Measurements from ENCODE around the gene SLC35B3. TPM values are rescaled to one million over a fixed set of nuclear protein-coding genes. Genes with fewer than 3 reads are reported as not detected.

Gene SLC35B3
- total and polyA plus RNA-seq, 2 of the 8 experiments (the other 6 are each of a cell fraction or from before 2014, with no cell fraction given), result 5.5 to 9.8 TPM

- TF ChIP-seq CBX5 (IDR thresholded peaks at IDR 0.05; ENCODE audit: low read depth, low read length), result no peak
- TF ChIP-seq MAX (IDR thresholded peaks at IDR 0.05), result no peak
- no peak for TF ChIP-seq ATF2 (IDR thresholded peaks at IDR 0.05; ENCODE audit: low read length)
- no peak for TF ChIP-seq TCF12 (IDR thresholded peaks at IDR 0.05; ENCODE audit: low read depth, low read length)
- no peak for TF ChIP-seq NRF1 (IDR thresholded peaks at IDR 0.05; ENCODE audit: low read depth, low read length)
- no peak for TF ChIP-seq TAF7 (optimal IDR thresholded peaks at IDR 0.05; ENCODE audit: borderline replicate concordance, low read depth, low read length)
- no peak for TF ChIP-seq SRF (IDR thresholded peaks at IDR 0.05; ENCODE audit: low read depth, low read length)
- no peak for TF ChIP-seq ZNF274 (IDR thresholded peaks at IDR 0.05; ENCODE audit: borderline replicate concordance, extremely low read depth, low read length)
Measured at GRCh38 chr6:8483650-8484049, 48.3 kb upstream of the SLC35B3 start (continued).

Measured in H1 (cell line).